ENCODE measurements around the gene SORCS2.

The SORCS2 gene

DNA sequence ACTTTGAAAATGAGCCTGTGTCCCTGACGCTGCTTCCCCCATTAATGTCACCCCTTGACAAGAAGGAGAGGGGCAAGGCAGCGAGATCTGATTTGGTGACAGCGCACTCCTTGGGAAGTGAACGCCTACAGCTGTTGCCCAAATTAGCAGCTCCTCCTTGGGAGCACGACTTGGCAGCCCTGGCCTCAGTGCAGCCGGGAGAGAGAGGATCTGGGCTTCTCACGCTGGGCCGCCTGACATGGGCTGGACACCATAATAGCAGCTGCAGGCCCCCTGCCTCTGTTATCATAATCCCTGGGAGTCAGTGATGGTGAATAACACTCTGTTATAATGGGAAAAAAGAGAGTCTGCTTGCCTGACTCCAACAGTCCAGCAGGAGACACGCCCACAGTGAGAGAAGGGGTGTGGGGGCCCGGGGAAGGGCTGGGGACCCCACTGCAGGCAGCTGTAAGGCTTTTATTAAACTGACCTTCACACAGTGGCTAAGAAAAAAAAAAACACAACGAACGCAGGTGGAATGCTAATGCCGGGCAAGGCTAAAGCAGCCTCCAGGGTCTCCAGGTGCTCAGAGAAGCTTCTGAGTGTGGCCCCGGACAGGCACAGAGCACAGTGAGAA lies 169.1 kb downstream of the SORCS2 start:
- DNase-seq: peak; percentile 44 to 75

DNA sequence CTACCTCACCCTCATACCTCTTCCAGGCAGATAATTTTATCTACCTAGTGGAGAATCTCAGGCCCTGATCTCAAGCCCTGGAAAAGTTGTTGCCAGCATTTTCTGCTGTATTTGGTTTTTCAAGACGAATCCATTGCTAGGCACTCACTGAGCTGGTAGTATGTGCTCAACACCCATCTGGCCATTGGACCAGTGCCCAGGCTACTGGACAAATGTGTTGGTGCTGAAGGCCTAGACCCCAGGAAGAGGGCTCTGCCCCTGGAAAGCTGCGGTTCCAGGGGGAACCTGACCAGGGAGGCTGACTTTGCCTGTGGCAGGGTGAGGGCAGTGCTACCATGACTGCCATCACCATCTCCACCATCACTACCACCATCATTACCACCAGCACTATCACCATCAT lies 170.0 kb downstream of the SORCS2 start:
- no peak for DNase-seq

DNA sequence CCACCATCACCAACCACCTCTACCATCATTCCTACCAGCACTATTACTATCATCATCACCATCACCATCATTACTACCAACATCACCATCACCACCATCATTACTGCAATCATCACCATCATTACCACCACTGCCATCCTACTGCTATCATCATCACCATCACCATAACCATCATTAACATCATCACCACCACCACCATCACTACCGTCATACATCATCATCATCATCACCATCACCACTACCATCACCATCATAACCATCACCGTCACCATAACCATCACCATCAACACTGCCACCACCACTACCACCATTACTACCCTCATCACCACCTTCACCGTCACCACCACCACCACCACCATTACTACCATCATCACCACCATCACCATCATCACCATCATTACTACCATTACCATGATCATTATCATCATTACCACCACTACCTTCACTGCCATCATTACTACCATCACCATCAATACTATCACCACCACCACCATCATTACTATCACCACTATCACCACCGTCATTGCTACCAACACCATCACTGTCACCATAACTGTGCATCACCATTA lies 170.6 kb downstream of the SORCS2 start:
- DNase-seq: no peak

DNA sequence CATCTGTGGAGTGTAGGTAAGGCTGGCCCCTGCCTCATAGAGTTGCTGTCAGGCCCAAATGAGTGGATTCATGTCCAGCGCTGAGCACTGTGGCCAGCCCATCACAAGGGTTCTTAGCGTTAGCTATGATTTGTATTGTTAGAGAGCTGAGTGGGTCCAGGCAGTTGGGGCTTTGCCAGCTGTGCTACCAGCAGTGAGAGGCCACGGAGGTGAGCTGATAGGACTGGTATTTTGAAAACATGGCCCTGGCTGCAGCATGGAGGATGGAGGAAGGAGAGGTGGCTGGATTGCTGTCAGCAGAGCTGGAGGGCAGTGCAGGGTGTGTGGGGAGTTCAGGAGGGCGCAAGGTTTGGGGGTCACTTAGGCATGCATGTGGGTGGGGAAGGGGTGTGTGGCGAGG lies 172.6 kb downstream of the SORCS2 start:
- peak in 1 of 2 experiments; percentile 39 for DNase-seq

DNA sequence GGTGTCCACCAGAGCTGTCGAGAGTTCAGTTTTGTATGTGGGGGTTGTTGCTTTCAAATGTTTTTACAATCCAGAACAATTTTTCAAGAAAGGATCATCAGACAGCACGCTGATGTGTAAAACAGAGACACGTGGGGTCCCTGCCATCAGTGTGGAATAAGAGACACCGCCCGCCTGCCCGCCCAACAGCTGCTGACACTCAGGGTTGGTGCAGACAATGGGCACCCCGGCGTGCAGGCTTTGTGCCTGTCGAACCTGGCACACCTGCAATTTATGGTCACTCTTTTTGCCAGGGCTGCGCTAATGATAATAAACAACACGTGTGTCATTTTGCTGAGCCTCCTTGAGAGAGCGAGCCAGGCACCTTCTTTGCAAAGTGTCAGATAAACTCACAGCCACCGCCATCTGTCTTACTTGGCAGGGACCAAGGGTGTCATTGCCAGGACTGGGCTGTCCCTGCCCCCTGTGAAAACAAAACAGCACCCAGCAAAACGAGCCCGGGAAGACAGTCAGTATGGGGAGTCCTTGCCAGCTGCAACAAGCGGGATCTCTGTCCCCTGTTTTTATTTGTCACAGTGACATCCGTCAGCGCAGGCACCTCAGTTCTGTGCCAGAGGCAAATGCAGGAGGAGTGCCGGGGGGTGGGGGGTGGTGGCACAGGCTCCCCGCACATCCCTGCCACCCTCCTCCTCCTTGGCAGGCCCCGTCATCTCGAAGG lies 173.3 kb downstream of the SORCS2 start:
- peak; percentile 87 to 91 for DNase-seq

DNA sequence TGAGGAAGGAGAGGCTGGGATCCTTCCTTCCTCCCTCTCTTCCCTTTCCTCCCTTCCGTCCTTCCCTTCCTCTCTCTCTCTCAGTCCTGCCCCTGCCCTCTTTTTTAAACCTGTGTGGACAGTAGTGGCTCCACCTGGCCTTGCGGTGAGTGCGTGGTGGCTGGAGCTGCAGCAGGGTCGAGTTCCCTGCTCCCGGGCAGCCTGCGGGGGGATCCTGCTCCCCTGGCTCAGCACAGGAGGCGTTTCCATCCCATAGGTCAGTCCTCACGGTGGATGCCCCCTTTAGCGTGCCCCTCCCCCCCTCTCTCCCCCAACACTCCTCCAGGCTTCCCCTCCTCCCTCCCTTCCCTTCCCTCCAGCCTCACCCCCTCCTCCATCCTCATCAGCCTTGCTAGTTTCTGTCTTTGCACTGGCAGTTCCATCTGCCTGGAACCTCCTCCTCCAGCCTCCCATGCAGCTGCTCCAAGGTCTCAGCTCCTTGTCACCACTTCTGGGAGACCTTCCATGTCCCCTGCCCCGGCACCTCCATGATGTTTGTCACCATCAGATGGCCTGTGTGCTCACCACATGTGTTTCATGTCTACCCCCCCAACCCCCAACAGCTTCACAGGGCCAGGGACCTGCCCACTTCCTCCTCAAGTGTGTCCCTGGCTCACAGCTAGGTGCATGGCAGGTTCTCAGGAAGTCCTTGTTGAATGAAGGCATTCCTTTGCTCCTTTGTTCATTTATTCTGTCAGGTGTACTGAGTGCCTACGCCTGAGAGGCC lies 174.0 kb downstream of the SORCS2 start:
- DNase-seq: peak in 1 of 2 experiments; percentile 33

DNA sequence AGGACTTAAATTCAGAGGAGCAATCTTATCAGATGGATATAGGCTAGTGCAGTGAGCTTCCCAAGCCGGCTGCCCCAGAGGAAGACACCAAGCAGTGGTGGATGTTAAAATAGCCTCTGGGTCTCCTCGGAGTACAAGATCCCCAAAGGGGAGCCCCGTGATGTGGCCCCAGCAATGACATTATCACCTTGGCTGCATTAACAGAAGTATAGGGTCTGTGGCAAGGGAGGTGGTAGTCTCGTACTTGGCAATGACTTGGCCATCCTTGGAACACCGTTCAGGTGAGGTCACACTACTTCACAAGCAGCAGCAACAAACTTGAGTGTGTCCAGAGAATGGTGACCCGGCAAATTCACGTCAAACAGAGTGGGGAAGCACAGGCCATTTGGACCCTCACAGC lies 174.6 kb downstream of the SORCS2 start:
- no peak for DNase-seq

DNA sequence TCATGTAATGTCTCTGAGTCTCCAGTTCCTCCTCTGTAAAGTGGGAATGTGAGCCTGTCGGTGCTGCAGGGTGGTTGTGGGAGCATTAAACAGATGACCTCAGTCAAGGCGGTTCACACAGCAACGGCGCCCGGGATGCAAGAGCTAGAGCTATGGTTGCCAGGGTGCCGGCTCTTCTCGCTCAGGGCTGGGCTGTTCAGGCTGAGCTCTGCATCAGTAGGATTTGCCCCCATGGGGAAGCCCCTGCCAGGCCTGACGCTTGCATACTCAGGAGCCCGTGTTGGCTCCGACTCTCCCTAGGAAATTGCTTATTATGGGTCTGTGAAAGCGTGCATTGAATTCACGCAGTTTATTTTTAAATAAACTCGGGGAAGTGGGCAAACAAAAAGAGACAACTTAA lies 175.1 kb downstream of the SORCS2 start:
- DNase-seq: no peak

DNA sequence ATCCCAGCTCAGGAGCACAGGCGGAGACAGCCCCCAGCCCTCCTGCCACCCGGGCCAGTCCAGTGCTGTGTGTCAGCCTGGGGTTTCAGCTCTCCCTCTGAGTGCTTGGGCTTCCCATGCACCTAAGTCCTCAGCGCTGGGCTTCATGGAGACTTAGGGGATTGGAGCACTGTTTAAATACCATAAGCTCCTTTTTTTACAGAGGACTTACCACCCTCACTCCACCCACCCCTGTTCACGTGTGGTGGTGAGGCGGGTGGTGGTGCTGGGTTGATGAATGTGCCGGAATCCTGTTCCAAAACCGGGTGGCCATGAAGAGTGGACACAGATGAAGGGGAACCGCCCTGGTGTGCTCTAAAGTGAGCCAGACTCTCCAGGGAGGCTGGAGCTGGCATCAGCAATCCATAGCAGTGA lies 175.5 kb downstream of the SORCS2 start:
- DNase-seq: no peak

DNA sequence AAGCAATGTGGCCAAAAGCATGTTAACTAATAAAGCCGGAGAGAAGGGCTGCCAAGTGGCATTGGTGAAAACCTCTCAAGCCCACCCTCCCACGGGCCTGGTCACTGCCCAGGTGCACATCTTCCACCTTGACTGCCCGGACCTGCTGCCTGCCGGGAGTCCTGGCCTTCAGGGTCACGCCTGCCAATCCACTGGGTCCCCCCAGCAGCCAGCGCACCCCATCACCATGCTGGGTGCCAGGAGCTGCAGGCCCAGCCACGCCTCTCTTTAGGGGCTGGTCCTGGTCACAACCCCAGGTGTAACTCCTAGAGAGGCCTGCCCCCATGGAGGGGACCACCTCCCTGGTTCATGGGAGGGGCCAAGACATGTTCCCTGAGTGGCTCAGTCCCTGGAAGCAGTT lies 176.0 kb downstream of the SORCS2 start:
- DNase-seq: no peak

DNA sequence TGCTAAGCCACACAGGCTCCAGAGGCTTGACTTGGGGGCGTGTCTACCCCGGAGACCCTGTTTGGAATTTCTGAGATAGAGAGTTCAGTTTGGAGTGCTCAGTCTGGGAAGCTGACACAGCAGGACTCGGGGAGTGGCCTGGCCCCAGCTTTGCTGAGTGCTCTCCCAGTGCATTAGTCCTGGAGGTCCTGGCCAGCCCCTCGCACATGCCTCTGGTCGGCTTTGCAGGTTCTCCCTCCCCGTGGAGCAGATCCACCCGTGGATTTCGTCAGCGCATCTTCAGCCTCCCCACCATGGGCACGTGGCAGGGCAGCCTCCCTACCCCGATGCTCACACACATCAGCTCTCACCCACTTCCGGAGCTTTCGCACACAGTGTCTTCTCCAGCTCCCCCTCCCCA lies 177.2 kb downstream of the SORCS2 start:
- DNase-seq: no peak

DNA sequence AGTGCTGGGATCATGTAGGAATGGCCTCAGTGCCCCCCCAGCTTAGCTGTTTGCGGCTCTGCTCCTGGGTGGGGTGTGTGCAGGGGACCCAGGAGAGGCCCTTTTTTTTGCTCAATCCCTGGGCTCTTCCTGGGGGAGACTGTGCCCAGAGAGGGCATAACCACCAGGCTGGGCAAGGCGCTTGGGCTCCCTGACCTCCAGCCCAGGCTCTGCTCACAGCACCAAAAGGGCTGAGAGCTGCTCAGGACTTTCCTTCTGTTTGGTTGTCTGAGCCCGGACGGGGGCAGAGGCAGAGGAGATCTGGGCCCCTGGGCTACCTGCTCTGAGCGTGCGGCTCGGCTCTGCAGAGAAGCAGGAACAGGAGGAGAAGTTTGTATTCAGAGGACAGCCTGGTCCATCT lies 177.7 kb downstream of the SORCS2 start:
- no peak for DNase-seq

DNA sequence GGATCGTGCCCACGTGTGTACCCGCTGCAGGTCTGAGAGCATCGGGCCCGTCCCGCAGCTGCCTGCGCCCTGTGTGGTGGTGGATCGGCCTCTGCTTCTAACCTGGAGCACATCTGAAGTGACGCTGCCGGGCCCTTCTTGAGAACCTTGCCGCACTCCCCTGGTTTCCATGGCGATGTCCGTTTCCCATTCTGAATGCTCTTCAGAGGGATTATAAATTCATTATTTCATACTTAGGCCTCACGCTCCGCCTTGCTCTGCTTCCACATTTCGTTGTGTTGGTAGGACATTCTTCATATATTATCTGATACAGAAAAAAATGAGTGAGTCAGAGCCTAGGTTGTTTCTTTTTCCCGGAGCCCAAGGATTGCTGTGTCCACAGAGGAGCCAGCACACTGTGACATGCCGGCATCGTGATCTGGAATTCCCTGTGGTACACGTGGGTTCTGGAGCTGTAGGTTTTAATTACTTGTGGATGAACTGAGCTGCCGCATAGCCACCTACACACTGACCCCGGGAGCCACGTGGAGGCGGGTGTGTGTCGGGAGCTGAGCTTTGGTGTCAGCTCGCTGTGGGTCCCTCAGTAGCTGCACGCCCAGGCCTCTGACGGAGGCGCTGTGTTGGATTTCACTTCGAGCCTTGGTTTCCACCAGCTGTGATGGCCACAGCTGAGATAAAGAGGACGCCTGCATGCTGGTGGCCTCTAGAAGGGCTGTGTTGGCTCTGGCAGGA lies 179.0 kb downstream of the SORCS2 start:
- peak; percentile 82 to 91 for DNase-seq

DNA sequence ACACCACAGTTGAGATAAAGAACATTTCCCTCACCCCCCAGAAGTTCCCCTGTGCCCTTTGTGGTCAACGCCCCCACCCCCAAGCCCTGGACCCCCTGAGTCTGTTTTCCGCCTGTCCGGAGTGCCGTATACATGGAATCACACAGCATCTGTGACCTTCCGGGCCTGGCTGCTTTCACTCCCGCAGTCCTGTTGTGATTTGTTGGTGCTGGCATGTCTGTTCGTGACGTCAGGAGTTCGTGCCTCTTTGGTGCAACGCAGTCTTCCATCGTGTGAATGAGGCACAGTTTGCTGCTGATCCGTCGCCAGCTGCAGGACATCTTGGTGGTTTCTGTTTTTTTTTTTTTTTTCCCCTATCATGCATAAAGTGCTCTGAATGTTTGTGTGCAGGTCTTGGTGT lies 180.3 kb downstream of the SORCS2 start:
- DNase-seq: no peak

DNA sequence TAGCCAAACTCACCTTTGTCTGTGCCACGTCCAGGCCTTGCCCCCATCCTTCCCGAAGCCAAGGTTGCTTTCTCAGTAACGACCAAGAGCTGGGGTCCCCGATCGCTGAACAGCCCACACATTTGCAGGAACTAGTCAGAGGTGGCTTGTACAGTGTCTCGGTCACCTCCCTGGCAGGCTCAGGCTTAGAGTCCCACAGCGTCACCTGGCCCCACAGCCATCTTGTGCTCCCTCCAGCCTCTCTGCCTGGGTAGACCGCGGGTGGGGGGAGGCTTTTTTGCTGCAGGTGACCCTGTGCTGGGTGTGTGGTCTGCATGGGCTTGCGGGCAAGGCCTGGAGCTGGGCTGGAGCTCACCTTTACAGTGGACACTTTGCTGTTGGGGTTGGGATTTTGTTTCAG lies 182.2 kb downstream of the SORCS2 start:
- no peak for DNase-seq

DNA sequence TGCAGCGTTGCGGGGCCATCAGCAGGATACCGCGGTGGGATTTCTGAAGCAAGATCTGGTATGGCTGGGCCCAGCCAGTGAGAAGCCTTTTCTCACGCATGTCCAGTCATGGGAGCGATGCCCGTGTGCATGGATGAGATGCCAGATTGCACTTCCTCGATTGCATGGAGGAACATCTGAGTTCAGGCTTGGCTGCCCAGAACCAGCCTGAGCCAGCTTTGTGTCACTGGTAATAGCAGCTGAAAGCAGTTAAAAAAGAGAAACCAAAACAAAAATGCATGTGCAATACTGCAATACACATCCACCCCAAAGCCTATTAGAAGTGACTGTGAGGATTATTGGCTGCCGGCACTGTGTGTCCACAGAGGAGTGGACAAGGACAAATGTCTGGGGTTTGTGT lies 183.1 kb downstream of the SORCS2 start:
- no peak for DNase-seq

DNA sequence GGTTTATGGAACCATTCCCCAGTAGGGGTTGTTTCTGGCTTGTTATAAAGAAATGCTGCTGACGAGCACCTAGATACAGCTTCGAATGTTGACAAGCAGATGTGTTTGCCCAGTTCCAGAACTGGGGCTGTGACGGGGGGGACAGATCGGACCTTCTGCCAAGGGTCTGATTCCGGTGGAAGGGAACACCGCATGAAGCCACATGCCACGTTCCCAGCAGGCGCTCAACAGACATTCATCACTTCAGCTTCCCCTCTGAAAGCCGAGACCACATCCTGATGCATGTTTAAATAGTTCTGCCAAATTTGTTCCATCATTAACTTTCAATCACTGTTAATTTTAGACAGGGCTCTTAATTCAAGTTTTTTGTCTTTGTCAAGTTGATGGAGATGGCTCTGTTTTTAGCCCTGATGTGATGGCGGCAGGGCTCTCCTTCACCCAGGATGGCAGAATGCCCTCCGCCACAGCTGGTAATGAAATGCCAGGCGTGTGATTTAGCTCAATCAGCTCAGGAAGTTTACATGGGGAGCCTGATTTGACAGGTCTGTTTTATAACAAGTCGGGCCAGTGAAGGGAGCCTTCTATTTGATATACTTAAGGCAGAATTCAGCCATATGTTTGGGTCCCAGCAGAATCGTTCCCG lies 185.0 kb downstream of the SORCS2 start:
- DNase-seq: no peak

DNA sequence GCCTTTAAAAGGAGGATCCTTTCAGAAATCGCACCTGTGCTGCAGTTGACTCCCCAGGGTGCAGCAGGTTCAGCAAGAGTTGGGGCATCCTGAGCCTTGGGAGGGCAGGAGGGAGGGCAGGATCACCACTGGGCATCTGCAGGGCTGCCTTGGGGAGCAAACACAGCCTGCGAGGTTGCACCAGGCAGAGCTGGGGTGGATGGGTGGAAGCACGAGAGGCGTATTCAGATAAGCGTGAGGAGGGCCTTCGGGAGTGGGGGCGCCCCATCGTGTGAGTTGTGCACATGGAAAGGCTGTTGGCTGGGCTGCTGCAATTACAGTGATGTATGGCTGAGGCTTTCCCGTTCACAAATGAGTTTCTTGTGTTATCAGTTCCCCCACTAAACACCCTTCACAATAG lies 186.8 kb downstream of the SORCS2 start:
- DNase-seq: no peak

DNA sequence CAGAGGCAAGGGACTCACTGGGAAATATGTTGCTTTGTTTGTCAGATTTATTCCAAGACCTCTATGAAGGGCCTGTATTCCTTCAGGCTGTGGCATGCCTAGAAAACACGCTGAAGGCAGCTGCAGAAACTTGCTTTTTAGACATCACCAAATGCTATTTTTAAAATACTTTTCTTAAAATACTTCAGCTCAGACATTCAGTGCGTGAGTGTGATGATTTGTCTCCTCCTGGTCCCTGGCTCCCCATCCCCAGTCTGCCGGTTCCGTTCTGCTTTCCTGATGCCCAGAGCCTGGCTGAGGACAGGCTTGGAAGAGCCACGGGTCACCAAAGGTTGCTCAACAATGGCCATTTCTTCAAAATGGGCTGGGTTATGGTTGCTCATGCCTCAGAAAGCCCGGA lies 187.4 kb downstream of the SORCS2 start:
- DNase-seq: no peak

DNA sequence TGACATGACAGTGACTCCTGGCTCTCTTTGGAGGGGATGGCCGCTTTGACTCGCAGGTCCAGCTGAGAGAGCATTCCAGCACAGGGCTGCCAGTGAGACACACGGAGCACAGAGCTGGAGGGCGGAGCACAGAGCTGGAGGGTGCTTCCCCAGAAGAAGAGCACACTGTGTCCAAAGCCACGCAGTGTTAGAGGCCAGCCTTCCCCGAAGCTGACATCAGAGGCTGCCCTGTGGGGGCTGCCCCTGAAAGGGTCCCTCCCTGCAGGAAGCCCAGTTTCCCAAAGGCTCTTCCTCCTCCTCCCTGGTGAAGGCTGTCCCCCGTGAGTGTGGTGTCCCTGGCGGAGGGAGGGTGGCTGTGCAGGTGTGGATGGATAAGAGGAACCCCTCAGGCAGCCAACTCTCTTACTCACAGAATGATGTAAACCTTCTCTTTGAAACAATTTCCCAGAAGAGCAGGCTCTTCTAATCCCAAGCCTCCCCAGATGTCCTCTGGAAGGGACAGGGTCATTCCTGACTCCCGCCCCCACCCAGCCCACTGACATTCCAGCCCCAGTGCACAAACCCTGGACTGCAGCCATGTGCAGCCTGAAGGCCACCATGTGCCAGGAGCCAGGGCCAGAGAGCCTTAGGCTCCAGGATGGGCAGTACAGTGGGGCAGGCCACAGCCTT lies 189.0 kb downstream of the SORCS2 start:
- no peak for DNase-seq

DNA sequence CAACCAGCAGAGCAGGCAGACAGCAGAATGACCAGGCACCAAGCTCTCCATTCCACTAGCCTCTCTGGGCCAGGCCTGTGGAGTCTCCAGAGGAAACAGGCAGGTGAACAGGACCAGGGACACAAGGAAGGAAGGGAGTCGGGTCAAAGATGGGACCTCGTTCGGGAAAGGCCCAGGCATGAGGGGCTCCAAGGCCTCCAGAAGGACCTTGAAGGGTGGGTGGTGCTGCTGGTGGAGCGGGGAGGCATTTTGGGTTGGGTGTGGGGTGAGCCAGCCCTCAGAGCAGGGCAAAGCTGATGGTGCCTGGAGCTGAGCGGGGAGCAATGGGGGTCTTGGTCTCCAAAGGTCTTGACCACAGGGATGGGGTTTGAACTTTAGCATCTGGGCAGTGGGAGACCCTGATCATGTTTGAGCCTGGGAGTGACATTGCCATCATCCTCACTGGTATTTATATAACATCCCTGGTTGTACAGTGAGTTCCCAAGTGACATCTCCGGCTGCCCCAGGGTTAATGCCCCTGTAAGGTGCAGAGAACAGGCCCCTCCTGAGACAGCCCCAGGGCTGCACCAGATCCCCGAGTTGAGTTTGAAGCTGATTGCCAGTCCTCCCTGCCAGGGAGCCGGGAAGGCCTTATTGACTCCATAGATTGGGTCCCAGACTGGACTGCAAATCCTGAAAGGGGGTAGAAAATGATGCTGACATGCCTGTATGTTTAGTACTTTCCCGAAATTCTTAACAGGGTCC lies 189.7 kb downstream of the SORCS2 start:
- DNase-seq: no peak

Data from NCI-H524 (cell line).